Measurements from ENCODE around the gene PLEKHM3. TPM values are rescaled to one million over a fixed set of nuclear protein-coding genes. Genes with fewer than 3 reads are reported as not detected.

PLEKHM3 gene
- total and polyA plus RNA-seq, 2 donors (not counting 3 experiments of a cell fraction or from before 2014, with no cell fraction given): 3.1 to 9.1 TPM

- Histone ChIP-seq H4K20me1 (replicated peaks; ENCODE audit: control insufficient read depth, extremely low read depth, insufficient read depth, low read length) (no peaks in the 10 kb centered on the region), H3K9ac (replicated peaks; ENCODE audit: extremely low read depth, insufficient read depth, low read length) (no peak overlapping the region), H3K36me3 (ENCODE audit: control insufficient read depth in 2 of 2, extremely low read depth in 1 of 2, insufficient read depth in 2 of 2, low read length in 2 of 2) (no peaks in the 10 kb centered on the region), H3K4me2 (ENCODE audit: insufficient read depth, low read length) (no peak overlapping the region), H3K27me3 (ENCODE audit: control insufficient read depth in 2 of 2, insufficient read depth in 2 of 2, low read length in 2 of 2) (no peaks in the 10 kb centered on the region), H3K4me1 (ENCODE audit: control insufficient read depth, extremely low read depth, insufficient read depth, low read length) (no peaks in the 10 kb centered on the region), H3K9me3 (replicated peaks; ENCODE audit: control insufficient read depth, insufficient read depth, low read length) (no peaks in the 10 kb centered on the region), H2AFZ (ENCODE audit: low read depth, low read length) (no peak overlapping the region), H3K9me1 (replicated peaks; ENCODE audit: control insufficient read depth, extremely low read depth, insufficient read depth, low read length) (no peaks in the 10 kb centered on the region), H3K4me3 (replicated peaks in 1 of 3; ENCODE audit: insufficient read depth in 1 of 3, low read depth in 1 of 3, low read length in 3 of 3) (no peak overlapping the region), H3K79me2 (ENCODE audit: control insufficient read depth, insufficient read depth, low read length) (no peaks in the 10 kb centered on the region), H3K27ac (ENCODE audit: insufficient read depth, low read depth, low read length) (no peak overlapping the region)
- no peak for FAIRE-seq
- BruUV-seq (replicated peaks): no TSS peak
- intact Hi-C loops (cut with micrococcal nuclease): no loop called here
- ChIA-PET POLR2A (no interaction called here), CTCF (no interaction called here)
- DNase-seq (ENCODE audit: low read depth, low spot score): no peak
- dilution Hi-C loops (cut with MboI; ENCODE audit: extremely low pct_ligation_motif_present, low sequenced_read_pairs): no loop called here
- TF ChIP-seq CTCF (IDR thresholded peaks at IDR 0.05; ENCODE audit: extremely low read depth in 1 of 2, insufficient read depth in 1 of 2, low read depth in 1 of 2, low read length in 2 of 2): no peak
- no peak for TF ChIP-seq JUN (IDR thresholded peaks at IDR 0.05; ENCODE audit: borderline replicate concordance, insufficient read depth, insufficient read length, low read depth)
- no peak for TF ChIP-seq FOS (IDR thresholded peaks at IDR 0.05; ENCODE audit: borderline replicate concordance, insufficient read depth, low read length)
- no peak for TF ChIP-seq POLR2AphosphoS5 (IDR thresholded peaks at IDR 0.05; ENCODE audit: insufficient read depth, low read depth, low read length)
These were observed 111.5 kb downstream of the PLEKHM3 start for GRCh38 chr2:207913772-207914358.

GRCh38 chr2:207911856-207912255, 113.5 kb downstream of the PLEKHM3 start:
- intact Hi-C loops (cut with micrococcal nuclease): no loop called here
- no peaks in the 10 kb centered on the region for H3K9me1 ChIP-seq (replicated peaks; ENCODE audit: control insufficient read depth, extremely low read depth, insufficient read depth, low read length)
- no peak overlapping the region for H3K4me2 ChIP-seq (ENCODE audit: insufficient read depth, low read length)
- no peaks in the 10 kb centered on the region for H3K4me1 ChIP-seq (ENCODE audit: control insufficient read depth, extremely low read depth, insufficient read depth, low read length)
- no TSS peak for BruUV-seq (replicated peaks)
- no peaks in the 10 kb centered on the region for H3K9me3 ChIP-seq (replicated peaks; ENCODE audit: control insufficient read depth, insufficient read depth, low read length)
- dilution Hi-C loops (cut with MboI; ENCODE audit: extremely low pct_ligation_motif_present, low sequenced_read_pairs): no loop called here
- ChIA-PET POLR2A (no interaction called here), CTCF (interaction anchor here (1.9 kb wide), 1 partner anchor 128 kb away, joined by 5 read pairs; no protein-coding TSS in a partner anchor)
- FAIRE-seq (no peak), DNase-seq (ENCODE audit: low read depth, low spot score) (no peak)
- H3K4me3 ChIP-seq (replicated peaks in 1 of 3; ENCODE audit: insufficient read depth in 1 of 3, low read depth in 1 of 3, low read length in 3 of 3): no peak overlapping the region
- H3K27me3 ChIP-seq (ENCODE audit: control insufficient read depth in 2 of 2, insufficient read depth in 2 of 2, low read length in 2 of 2): no peaks in the 10 kb centered on the region
- H3K79me2 ChIP-seq (ENCODE audit: control insufficient read depth, insufficient read depth, low read length): no peaks in the 10 kb centered on the region
- no peak overlapping the region for H2AFZ ChIP-seq (ENCODE audit: low read depth, low read length)
- no peak overlapping the region for H3K9ac ChIP-seq (replicated peaks; ENCODE audit: extremely low read depth, insufficient read depth, low read length)
- H4K20me1 ChIP-seq (replicated peaks; ENCODE audit: control insufficient read depth, extremely low read depth, insufficient read depth, low read length): no peaks in the 10 kb centered on the region
- TF ChIP-seq CTCF (IDR thresholded peaks at IDR 0.05; ENCODE audit: extremely low read depth in 1 of 2, insufficient read depth in 1 of 2, low read depth in 1 of 2, low read length in 2 of 2): no peak
- no peak for TF ChIP-seq JUN (IDR thresholded peaks at IDR 0.05; ENCODE audit: borderline replicate concordance, insufficient read depth, insufficient read length, low read depth)
- no peak for TF ChIP-seq POLR2A (IDR thresholded peaks at IDR 0.05; ENCODE audit: low read depth, low read length)
- H3K27ac ChIP-seq (ENCODE audit: insufficient read depth, low read depth, low read length): no peak overlapping the region
- no peaks in the 10 kb centered on the region for H3K36me3 ChIP-seq (ENCODE audit: control insufficient read depth in 2 of 2, extremely low read depth in 1 of 2, insufficient read depth in 2 of 2, low read length in 2 of 2)
